RWPE1 (cell line): ENCODE results near the gene NETO2.

Experiments
- CTCF ChIA-PET: fragments of 350-600 bp; sonication (Branson Sonifier 250); formaldehyde crosslinking; extraction: SDS; loops from one replicate; lab custom pipeline; 2021; lab: Yijun Ruan, JAX
- POLR2A ChIA-PET: fragments of 400-600 bp; formaldehyde crosslinking; extraction: SDS; loops from one replicate; lab custom pipeline; 2020; ENCODE audit warnings: antibody characterized with exemption; ENCODE audit not compliant: low non-redundant PET; lab: Yijun Ruan, JAX
- DNase-seq: peaks from one replicate; pipeline ENCODE4 v3.0.0; 2012; ENCODE audit warnings: low spot score
- H3K27ac ChIP-seq: fragments of 450-650 bp; 2 replicates; pipeline ENCODE4 v1.5.1; 2017
- TF ChIP-seq, protein P1 (sequence below): fragments of 450-650 bp; conservative IDR thresholded peaks from 2 replicates; pipeline ENCODE4 v1.5.1; 2017; ENCODE audit warnings: low read depth, mild to moderate bottlenecking

NETO2 gene

GRCh38 chr16:47082099-47082865 is 61.5 kb downstream of the NETO2 start:
- CTCF ChIA-PET = interaction anchor here (0.6 to 1.2 kb wide), 3 partner anchors 63 to 1031 kb away, joined by 3 to 5 read pairs (median 3); no protein-coding TSS in a partner anchor
- no peak overlapping the region for H3K27ac ChIP-seq
- POLR2A ChIA-PET = no interaction called here
- TF ChIP-seq, protein P1, sequence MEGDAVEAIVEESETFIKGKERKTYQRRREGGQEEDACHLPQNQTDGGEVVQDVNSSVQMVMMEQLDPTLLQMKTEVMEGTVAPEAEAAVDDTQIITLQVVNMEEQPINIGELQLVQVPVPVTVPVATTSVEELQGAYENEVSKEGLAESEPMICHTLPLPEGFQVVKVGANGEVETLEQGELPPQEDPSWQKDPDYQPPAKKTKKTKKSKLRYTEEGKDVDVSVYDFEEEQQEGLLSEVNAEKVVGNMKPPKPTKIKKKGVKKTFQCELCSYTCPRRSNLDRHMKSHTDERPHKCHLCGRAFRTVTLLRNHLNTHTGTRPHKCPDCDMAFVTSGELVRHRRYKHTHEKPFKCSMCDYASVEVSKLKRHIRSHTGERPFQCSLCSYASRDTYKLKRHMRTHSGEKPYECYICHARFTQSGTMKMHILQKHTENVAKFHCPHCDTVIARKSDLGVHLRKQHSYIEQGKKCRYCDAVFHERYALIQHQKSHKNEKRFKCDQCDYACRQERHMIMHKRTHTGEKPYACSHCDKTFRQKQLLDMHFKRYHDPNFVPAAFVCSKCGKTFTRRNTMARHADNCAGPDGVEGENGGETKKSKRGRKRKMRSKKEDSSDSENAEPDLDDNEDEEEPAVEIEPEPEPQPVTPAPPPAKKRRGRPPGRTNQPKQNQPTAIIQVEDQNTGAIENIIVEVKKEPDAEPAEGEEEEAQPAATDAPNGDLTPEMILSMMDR = no peak
- no peak for DNase-seq

DNA sequence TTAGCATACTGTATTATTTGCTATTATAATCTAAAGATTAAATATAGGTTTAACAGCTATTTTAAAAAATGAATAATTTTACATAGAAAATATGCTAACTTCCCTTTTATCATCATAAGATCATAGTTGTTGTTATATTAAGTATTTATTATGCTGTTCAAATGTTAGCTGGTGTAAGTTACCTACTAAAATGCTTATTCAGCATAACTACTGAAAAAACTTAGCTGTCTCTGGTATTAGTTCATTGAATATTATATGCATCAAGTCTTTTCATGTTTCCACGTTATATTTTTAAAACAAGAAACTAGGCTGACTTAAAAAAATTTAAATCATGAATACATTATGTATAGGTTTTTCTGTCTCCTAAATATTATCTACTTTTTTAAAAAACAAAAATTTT is 62.6 kb downstream of the NETO2 start:
- TF ChIP-seq, protein P1 = no peak
- ChIA-PET CTCF (no interaction called here), POLR2A (no interaction called here)
- no peak for DNase-seq
- no peak overlapping the region for H3K27ac ChIP-seq

DNA sequence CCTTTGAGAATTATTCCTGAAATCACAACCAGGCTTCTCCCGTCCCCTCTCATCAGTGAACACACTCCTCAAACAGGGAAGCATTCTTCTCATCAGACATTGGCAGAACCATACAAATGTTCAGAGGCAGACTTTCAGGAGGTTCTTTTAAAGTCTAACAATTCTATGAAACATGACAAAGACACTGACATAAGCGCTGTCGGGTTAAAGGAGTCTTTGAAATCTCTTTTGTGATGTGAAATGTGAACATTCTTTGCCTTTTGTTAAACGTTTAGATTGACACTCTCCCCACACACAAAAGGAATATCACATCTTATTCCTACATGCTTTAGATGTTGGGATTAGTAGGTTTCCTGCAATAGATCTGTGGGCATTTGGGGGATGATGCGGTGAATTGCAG is 63.9 kb downstream of the NETO2 start:
- no peak overlapping the region for H3K27ac ChIP-seq
- CTCF ChIA-PET = no interaction called here
- no peak for DNase-seq
- POLR2A ChIA-PET = no interaction called here
- TF ChIP-seq, protein P1 = no peak

DNA sequence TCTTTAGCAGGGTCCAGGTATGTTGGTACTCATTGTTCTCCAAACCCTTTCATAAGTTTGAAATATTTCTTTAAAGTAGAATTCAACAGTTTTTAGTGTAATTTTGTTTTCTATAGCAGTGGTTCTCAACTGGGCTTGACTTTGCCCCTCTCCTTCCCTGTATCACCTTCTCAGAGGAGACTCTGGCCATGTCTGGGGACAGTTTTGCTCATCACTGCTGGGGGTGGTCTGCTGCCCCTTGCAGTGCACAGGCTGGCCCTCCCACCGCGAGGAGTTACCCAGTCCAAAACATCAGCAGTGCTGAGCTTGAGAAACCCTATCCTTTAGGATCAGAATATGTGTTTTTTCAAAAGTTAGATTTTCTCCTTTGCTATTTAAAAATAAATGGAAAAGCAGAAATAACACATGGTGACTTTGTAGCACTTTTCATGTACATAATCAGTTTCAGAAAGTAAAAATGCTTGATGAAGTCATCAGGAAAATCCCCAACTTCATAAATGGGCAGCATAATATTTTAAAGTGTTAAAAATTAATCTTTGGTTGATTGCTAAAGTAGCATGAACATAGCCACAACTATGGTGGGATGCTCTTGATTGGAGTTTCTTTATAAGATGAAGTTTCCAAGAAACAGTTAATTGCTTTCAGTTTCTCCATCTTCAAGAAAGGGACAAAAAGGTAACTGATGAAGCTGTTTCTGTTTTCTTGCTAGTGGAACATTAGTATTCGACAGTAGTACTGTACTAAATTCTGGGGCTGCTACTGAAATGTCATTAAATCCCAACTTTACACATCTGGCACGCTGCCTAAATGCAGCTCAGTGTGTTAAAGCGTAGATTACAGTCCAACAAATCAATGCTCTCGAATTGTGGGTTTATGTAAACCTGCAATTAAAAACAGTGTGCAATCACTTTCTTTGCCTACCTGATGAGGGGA is 70.3 kb downstream of the NETO2 start:
- ChIA-PET CTCF (no interaction called here), POLR2A (no interaction called here)
- TF ChIP-seq, protein P1 = no peak
- no peak overlapping the region for H3K27ac ChIP-seq
- DNase-seq = no peak

DNA sequence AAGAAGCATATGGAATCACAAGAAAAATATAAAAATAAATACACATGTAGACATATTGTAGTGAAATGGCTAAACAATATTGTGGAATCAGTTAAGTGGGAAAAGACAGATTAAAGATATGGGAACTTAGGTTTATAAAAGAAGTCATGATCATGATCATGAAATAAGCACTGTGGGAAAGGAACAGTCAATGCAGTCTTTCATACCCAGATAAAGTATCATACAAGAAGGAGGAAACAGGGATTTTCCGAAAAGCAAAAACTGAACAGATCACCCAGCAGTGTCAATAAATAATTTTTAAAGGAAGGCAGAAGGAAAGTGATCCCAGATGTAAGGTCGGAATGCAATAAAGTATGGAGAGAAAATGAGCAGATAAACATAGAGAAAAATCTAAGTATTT is 71.6 kb downstream of the NETO2 start:
- TF ChIP-seq, protein P1 = no peak
- no peak for DNase-seq
- CTCF ChIA-PET = no interaction called here
- H3K27ac ChIP-seq = no peak overlapping the region
- POLR2A ChIA-PET = no interaction called here

DNA sequence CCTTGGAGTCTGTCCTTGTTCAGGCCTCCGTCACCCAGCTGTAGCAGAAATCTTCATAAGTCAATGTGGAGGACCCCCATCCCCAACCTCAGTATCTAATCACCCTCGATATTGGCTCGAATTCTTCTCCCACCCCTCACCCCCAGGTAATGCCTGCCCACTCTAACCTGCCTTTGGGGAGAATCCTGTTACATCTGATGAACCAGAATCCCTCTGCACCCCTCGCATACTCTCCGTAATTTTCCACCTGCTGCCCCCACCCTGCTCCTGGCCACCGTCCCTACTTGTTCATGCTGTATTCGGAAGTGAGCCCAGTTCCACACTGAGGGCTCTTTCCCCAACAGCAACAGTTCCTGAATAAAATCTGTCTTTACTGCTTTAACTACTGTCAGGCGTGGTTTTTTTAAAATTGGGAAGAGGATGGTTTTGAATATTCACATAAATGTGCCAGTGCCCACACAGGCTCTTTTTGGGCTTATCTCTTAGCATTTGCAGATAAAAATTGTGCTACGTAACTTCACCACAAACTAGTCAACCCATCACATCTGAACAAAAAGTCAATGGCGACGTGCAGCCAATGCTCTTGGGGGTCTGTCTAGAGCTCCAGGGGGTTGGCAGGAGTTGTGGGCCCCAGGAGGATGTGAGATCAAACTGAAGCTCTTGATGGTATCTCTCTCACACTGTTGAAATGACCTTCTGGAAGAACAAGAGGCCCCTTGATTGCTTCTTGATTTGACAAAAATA is 73.7 kb downstream of the NETO2 start:
- TF ChIP-seq, protein P1 = no peak
- no peak for DNase-seq
- no peak overlapping the region for H3K27ac ChIP-seq
- CTCF ChIA-PET = no interaction called here
- POLR2A ChIA-PET = no interaction called here
